Mammary epithelial cell (primary cell): ENCODE measurements around the gene CELSR1.

Experiments used
- CTCF ChIP-seq, 2 donors: IDR thresholded peaks in 1 of 2; conservative IDR thresholded peaks in 1 of 2; 2 replicates each; pipeline ENCODE4 v1.5.1; 2011 to 2012; ENCODE audit warnings: inconsistent platforms in 2 of 2, low read length in 2 of 2, mild to moderate bottlenecking in 2 of 2, control low read depth in 1 of 2, low read depth in 1 of 2; ENCODE audit not compliant: insufficient read depth in 1 of 2; ENCODE audit errors: extremely low read depth in 1 of 2
- EZH2 ChIP-seq: IDR thresholded peaks from 2 replicates; pipeline ENCODE4 v1.6.1; 2012; ENCODE audit warnings: low read length, inconsistent platforms, borderline replicate concordance

GRCh38 chr22:46380069-46380468, 157.4 kb downstream of the CELSR1 start:
- no peak for TF ChIP-seq CTCF (conservative IDR thresholded peaks at IDR 0.05 in 1 of 2, IDR thresholded peaks at IDR 0.05 in 1 of 2; ENCODE audit: extremely low read depth in 1 of 2, insufficient read depth in 1 of 2, low read depth in 1 of 2, low read length in 2 of 2)
- no peak for TF ChIP-seq EZH2
